Kidney (tissue), 14 donors: ENCODE measurements around the gene PLEKHG3. TPM values are rescaled to one million over a fixed set of nuclear protein-coding genes. Genes with fewer than 3 reads are reported as not detected.
A peak's percentile ranks its signal among the peaks of the same experiment; 100 is the strongest.

Experiments
- DNase-seq, 5 donors: peaks; one replicate each; pipeline ENCODE4 v3.0.0-alpha.2; 2013 to 2020
- FAIRE-seq: peaks from 2 replicates; lab custom pipeline; 2012; peaks lifted over from hg19 to GRCh38; lab: Jason Lieb, UNC
- H3K27ac ChIP-seq, 2 donors: one replicate each; pipeline ENCODE4 v1.7.0; 2013; ENCODE audit warnings: low read depth in 2 of 2, low read length in 2 of 2, inconsistent platforms in 1 of 2
- H3K27me3 ChIP-seq: one replicate; pipeline ENCODE4 v1.7.1; 2013; ENCODE audit warnings: low read length, inconsistent platforms; ENCODE audit not compliant: control insufficient read depth, insufficient read depth
- H3K36me3 ChIP-seq, 3 donors: one replicate each; pipeline versions ENCODE4 v1.7.0 to v1.7.1; 2013; ENCODE audit warnings: low read length in 3 of 3, control low read depth in 1 of 3, inconsistent platforms in 1 of 3; ENCODE audit not compliant: insufficient read depth in 3 of 3, control insufficient read depth in 2 of 3
- H3K4me1 ChIP-seq, 3 donors: one replicate each; pipeline versions ENCODE4 v1.7.0 to v1.7.1; 2013; ENCODE audit warnings: low read length in 3 of 3, inconsistent platforms in 1 of 3, low read depth in 1 of 3; ENCODE audit not compliant: control insufficient read depth in 2 of 3, insufficient read depth in 2 of 3
- H3K4me3 ChIP-seq, 3 donors: one replicate each; pipeline versions ENCODE4 v1.7.0 to v1.8.1; 2013; ENCODE audit warnings: low read length in 3 of 3, control low read depth in 1 of 3, inconsistent platforms in 1 of 3
- H3K9ac ChIP-seq, 3 donors: one replicate each; pipeline versions ENCODE4 v1.7.0 to v1.7.1; 2013; ENCODE audit warnings: low read length in 3 of 3, control low read depth in 1 of 3, inconsistent platforms in 1 of 3
- H3K9me3 ChIP-seq, 3 donors: one replicate each; pipeline versions ENCODE4 v1.7.0 to v1.7.1; 2013; ENCODE audit warnings: low read length in 3 of 3, control low read depth in 1 of 3, inconsistent platforms in 1 of 3; ENCODE audit not compliant: control insufficient read depth in 2 of 3, insufficient read depth in 1 of 3
- CTCF ChIP-seq: IDR thresholded peaks from 3 replicates; pipeline ENCODE4 v1.5.1; 2012; ENCODE audit warnings: mild to moderate bottlenecking, moderate library complexity, borderline replicate concordance; ENCODE audit not compliant: insufficient read depth; ENCODE audit errors: extremely low read depth
- intact Hi-C: fragments of 100-400 bp; cut with DNase I; formaldehyde crosslinking; loops from one replicate; pipeline ENCODE4 v1.11.1; 2022
- polyA plus RNA-seq: library from polyadenylated mRNA; stranded (reverse); fragments of 350-450 nt; fragmentation: Illumina TruSeq; extraction: RNeasy Lipid Tissue Mini Kit (QIAGEN cat#74804); gene quantifications from one replicate; pipeline ENCODE4 v1.2.3, GENCODE V29; 2014; ENCODE audit warnings: low read depth, low replicate concordance; ENCODE audit not compliant: insufficient read depth
- total RNA-seq: library from RNA; stranded (reverse); fragmentation: NEBNext Ultra II Directional; extraction: Animal tissue kit (Norgen Biotek cat#: 25700); gene quantifications from one replicate; pipeline ENCODE4 v1.2.1, GENCODE V29; 2021
- donor health status: control.
- donor health status: control.
- donor health status: control.
- donor health status: control.
- donor health status: control.
- donor health status: DM: yes; HTN: yes; CAD: no.
- donor health status: Normal renal cell carcinoma (clear cell type).

Gene PLEKHG3
- total and polyA plus RNA-seq, 2 donors from 2014 or later: 51.9 to 127 TPM

DNA sequence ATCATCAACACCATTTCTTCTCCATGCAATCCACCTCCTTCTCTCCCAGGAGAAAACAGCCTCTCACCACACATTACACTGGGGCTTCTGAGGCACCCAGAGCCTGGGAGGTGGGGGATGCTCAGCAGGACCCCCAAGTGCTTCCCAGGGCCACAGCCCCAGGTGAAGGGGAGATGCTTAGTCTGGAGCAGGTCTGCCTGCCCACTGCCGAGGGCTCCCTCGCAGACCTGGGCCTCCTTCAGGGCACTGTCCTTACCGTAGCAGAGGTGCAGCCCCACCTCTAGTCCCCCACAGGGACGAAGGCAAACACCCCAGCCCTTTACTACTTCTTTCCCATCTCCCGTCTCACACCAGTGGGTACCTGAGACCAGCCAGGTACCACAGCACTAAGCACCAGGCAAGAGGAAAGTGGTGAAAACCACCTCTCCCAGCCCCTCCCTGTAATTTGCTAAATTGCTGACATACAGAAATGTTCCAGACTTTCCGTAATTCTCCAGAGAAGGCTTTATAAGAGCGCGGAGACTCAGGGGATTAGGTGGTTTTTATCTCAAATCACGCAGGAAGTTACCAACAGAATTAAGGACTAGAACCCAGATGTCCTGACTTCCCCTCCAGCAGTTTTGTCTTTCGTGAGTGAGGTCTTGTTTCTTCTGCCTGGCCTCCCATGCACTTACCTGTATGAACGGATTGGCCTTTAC, 59.0 kb downstream of the PLEKHG3 start:
- peaks cover 9 to 30% (median 17%) of the 10 kb centered on the region in 3 donors for H3K4me1 ChIP-seq
- peak overlapping the region in 1 of 2 donors; percentile 59 for H3K27ac ChIP-seq
- intact Hi-C loops: no loop called here
- no peak for TF ChIP-seq CTCF
- DNase-seq (peak in 2 of 5 donors; percentile 62 to 75), FAIRE-seq (no peak)
- H3K36me3 ChIP-seq: no peaks in the 10 kb centered on the region
- no peak overlapping the region for H3K9ac ChIP-seq
- no peaks in the 10 kb centered on the region for H3K27me3 ChIP-seq
- H3K4me3 ChIP-seq: no peak overlapping the region
- no peaks in the 10 kb centered on the region for H3K9me3 ChIP-seq

DNA sequence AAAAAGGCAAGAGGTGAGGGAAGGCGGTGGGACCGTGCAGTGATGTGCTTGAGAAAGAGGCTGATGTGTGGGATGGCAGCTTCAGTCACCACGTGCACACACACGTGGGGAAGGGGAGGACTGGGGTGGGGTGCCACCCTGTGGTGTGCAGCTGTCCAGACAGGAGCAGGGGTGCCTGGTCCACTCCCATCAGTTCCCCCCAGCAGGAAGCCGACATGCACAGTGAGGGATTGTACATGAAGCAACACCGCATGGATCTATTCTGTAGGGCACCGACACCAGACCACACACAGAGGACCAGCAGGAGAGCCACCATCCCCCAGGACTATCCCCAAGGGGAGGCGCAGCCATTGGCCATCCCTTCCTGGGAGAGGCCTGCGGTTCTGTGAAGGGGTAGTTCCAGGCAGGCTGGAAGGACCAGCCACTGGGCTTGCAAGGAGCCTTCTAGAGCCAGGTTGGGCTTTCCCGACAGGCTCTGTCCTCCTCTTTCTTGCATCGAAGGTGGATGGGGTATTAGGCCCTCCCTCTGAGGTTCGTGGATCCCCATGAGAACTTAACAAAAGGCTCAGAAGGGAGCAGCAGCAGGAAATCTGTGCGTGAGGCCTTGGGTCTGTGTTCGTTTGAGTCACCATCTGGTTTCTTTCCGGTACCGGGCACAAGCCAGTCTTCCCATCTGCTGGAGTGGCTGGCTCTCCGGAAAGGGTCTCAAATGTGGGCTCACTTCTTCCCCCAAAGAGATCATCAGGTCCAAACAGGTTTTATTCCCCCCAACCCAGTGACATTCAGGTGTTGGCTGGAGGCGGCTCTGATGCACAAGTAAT, 59.8 kb downstream of the PLEKHG3 start:
- peak in 3 of 5 donors; percentile 52 to 75 (median 68) for DNase-seq
- TF ChIP-seq CTCF: no peak
- Histone ChIP-seq H3K9ac (peak overlapping the region in 1 of 3 donors; percentile 40), H3K9me3 (no peaks in the 10 kb centered on the region), H3K4me3 (peak overlapping the region in 1 of 3 donors; percentile 49), H3K4me1 (peaks cover 9 to 28% (median 17%) of the 10 kb centered on the region in 3 donors), H3K27ac (no peak overlapping the region), H3K27me3 (no peaks in the 10 kb centered on the region), H3K36me3 (no peaks in the 10 kb centered on the region)
- intact Hi-C loops: no loop called here
- FAIRE-seq: no peak

- no peaks in the 10 kb centered on the region for H3K36me3 ChIP-seq
- intact Hi-C loops: loop anchor here (5.0 kb wide), 1 partner anchor 93 kb away; no protein-coding TSS in a partner anchor
- H3K27ac ChIP-seq: no peak overlapping the region
- H3K27me3 ChIP-seq: no peaks in the 10 kb centered on the region
- no peak for FAIRE-seq
- TF ChIP-seq CTCF: peak; percentile 98
- no peaks in the 10 kb centered on the region for H3K9me3 ChIP-seq
- peak; percentile 86 to 96 (median 90) for DNase-seq
- H3K4me3 ChIP-seq: peak overlapping the region in 1 of 3 donors; percentile 49
- H3K9ac ChIP-seq: peak overlapping the region in 1 of 3 donors; percentile 40
- peaks cover 9 to 24% (median 14%) of the 10 kb centered on the region in 3 donors for H3K4me1 ChIP-seq
Measured at GRCh38 chr14:64764641-64765520, 60.7 kb downstream of the PLEKHG3 start.
